Activated naive CD4-positive, alpha-beta T cell (primary cell): ENCODE measurements around the gene RUBCN.
A peak's percentile ranks its signal among the peaks of the same experiment; 100 is the strongest.
"Not testable (repeated sequence)": the region's sequence is repeated elsewhere in the genome, so short reads cannot be mapped to it uniquely, and the experiment has no call there.

Experiments used
- DNase-seq, 4 experiments: peaks; one replicate each; lab custom pipeline; 2025; lab: John Stamatoyannopoulos, UW

Gene RUBCN

DNA sequence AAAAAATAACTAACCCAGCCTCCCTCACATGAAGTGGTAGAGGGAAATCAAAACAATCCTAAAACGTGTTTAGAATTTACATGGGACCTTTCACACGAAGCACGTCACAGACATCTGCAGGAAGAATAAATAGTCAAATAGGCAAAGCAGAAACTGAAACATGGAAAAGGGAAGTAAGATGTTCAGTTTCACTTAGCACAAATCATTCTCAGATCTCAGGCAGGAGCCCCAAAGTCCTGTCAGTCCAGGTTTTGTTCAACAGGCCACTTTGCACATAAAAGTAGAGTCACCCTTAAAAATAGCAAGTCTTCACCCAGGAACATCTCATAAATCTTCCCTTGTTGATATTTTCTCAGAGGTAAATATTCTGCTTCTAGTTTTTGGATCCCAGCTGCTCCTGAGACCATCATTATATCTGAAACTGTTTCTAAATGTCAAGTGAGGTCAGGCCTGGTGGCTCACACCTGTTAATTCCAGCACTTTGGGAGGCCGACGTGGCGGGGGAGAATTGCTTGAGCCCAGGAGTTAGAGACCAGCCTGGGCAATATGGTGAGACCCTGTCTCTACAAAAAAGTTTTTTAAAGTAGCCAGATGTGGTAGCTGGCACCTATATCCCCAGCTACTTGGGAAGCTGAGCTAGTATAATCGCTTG is 1.9 kb downstream of the RUBCN start:
- DNase-seq: no peak

GRCh38 chr3:197733042-197733441 is 3.7 kb downstream of the RUBCN start:
- no peak for DNase-seq

DNA sequence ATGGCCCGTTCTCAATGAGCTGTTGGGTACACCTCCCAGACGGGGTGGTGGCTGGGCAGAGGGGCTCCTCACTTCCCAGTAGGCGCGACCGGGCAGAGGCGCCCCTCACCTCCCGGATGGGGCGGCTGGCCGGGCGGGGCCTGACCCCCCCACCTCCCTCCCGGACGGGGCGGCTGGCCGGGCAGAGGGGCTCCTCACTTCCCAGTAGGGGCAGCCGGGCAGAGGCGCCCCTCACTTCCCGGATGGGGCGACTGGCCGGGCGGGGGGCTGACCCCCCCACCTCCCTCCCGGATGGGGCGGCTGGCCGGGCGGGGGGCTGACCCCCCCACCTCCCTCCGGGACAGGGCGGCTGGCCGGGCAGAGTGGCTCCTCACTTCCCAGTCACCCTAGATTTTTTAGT is 5.2 kb downstream of the RUBCN start:
- DNase-seq: not testable (repeated sequence)

DNA sequence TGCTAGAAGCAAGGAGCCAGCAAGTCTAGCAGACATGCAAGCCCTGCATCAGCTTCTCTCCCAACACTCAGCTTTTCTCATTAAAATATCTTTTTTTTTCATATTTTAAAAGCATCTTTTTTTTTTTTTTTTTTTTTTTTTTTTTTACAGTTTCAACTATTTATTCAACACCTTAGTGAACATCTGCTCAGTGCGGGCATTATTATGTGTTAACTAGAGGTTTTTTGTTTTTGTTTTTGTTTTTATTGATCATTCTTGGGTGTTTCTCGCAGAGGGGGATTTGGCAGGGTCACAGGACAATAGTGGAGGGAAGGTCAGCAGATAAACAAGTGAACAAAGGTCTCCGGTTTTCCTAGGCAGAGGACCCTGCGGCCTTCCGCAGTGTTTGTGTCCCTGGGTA is 5.9 kb downstream of the RUBCN start:
- not testable (repeated sequence) for DNase-seq

DNA sequence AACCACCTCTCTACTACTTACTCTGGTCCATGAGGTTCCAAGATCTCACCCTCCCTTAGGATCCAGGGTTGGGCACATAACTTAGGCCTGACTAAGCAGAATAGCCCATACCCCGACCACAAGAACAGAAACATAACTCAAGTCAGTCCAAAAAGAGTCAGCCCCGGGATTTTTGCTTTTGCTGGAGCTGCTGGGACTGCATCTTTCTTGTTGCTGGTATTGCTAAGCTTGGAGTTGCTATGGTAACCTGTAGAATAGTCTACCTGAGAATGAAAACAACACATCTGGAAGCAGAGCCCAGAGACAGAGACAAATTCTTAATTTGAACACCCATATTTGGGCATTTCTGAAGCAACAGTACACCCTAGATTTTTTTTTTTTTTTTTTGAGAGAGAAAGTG is 6.5 kb downstream of the RUBCN start:
- DNase-seq: no peak

DNA sequence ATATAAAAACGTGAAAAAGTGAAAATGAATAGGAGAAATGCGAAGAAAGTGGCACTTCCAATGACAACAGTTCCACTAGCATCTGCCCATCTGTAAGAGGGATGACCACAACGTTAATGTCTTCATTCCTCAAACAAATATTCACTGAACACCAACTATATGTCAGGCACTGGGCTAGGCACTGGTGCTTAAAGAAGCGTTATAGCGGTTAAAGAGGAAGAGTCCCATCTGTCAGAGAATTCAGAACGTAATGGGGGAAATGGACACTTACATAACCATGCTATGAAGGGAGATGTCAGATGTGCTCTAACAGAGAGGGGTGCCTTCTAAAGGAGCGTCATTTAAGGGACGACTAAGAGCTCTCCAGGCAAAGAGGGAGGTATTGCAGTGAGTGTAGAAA is 8.2 kb downstream of the RUBCN start:
- DNase-seq: no peak

GRCh38 chr3:197727878-197728277 is 8.8 kb downstream of the RUBCN start:
- DNase-seq: not testable (repeated sequence)

- DNase-seq: no peak
Measured at GRCh38 chr3:197722734-197723133, 14.0 kb downstream of the RUBCN start.

- no peak for DNase-seq
Measured at GRCh38 chr3:197720694-197721093, 16.0 kb downstream of the RUBCN start.

DNA sequence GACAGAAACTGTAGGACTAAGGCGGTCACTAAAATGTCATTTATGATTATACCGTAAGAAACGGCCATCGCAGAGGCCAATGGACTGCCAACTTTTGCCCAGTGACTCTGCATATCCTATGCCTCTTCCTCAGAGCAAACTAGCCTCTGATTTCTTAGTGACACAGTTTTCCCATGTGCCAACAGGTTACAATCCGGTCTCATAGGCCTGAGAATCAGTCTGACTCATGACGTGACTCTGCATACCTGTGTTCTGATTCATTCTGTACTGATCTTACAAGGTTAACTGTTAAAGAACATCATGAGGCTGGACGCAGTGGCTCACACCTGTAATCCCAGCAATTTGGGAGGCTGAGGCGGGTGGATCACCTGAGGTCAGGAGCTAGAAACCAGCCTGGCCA is 17.8 kb downstream of the RUBCN start:
- no peak for DNase-seq

DNA sequence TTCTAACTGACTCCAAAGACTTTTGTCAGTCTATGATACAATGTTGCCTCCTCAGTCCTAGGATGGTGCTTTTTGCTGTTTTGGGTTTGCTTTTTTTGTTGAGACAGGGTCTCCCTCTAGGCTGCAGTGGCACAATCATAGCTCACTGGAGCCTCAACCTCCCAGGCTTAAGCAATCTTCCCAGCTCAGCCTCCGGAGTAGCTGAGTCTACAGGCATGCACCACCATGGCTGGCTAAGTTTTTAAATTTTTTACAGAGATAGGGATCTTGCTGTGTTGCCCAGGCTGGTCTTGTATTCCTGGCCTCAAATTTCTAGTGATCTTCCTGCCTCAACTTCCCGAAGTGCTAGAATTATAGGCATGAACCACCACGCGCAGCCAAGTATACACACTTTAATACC is 22.5 kb downstream of the RUBCN start:
- no peak for DNase-seq

GRCh38 chr3:197713477-197713822 is 23.3 kb downstream of the RUBCN start:
- DNase-seq: no peak

DNA sequence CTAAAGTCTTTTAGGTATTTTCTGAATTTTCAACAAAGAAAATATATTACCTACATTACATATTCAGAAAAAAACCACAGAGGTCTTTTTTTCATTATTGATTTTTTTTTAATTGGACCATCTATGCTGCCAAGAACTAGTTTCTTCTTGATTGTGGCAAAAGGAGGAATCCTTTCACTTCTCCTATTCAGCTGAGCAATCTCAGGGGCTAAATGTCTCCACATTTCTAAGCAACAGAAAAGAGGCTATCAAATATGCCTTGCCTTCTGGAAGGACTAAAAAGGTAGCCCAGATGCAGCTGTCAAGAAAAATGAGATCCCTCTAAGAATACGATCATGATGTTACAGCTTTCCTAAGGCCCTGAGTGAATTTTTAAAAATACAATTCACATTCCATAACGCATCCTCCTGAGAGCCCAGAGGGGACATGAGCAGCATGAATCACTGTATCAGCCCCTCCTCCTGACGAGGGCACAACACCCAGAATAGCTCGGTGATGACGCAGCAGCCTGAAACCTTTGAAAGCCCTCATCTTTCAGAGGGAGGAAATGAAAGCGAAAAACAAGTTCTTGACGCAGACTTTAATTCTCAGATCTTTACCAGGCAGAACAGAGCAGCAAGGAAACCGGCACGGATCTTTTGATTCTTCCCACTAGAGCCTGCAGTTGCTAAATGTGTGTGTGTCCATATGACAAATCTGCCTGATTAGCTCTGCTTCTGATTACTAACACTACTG is 24.6 kb downstream of the RUBCN start:
- peak; percentile 31 to 73 (median 62) for DNase-seq

DNA sequence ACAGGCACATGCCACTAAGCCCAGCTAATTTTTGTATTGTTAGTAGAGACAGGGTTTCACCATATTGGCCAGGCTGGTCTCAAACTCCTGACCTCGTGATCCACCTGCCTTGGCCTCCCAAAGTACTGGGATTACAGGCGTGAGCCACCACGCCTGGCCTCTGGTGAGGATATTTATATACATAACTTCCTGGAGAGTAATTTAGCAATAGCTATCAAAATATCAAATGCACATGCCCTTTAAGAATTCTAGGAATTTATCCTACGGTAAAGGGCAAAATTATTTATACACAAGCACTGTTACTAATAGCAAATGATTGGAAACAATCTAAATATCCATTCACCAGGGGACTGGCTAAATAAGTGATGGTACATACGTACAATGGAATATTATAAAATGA is 25.7 kb downstream of the RUBCN start:
- DNase-seq: not testable (repeated sequence)

GRCh38 chr3:197709135-197709534 is 27.6 kb downstream of the RUBCN start:
- DNase-seq: no peak

GRCh38 chr3:197706658-197707057 is 30.0 kb downstream of the RUBCN start:
- DNase-seq: no peak

DNA sequence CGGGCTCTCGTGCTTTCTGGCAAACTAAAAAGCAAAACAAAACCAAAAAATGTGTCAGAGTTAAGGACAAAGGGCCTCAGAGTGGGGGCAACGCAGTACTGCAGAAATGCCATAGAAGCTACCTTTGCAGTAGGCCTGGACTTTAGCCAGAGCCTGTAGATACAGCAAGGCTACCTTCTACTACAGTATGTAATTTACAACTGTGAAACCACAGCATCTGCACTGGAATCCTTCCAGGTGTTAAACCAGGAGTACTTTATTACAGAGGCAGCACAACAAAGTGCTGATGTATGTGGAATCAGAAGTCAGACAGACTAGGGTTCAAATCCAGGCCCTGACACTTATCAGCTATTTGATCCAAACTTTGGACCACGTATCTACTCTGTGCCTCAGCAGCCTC is 34.9 kb downstream of the RUBCN start:
- DNase-seq: no peak

- no peak for DNase-seq
Measured at GRCh38 chr3:197700095-197700494, 36.6 kb downstream of the RUBCN start.

- DNase-seq: no peak
Measured at GRCh38 chr3:197697355-197697754, 39.3 kb downstream of the RUBCN start.

DNA sequence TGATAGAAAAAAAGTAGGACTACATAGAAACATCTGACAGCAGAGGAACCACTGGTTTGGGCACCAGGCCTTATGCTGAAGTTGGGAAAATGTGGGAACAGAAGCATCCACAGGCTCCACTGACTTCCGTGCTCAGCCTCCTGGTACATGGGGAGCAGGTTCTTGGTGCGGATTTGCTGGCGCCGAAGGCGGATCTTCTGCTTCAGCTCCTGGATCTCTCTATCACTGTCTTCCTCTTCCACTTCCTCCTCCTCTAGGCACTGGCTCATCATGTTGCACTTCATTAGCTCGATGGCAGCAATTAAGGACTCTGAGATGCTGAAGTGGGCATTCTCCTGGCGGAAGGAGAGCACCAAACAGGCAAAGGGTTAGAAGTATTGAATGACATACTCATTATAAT is 42.5 kb downstream of the RUBCN start:
- DNase-seq: no peak

- no peak for DNase-seq
Measured at GRCh38 chr3:197692641-197693040, 44.1 kb downstream of the RUBCN start.

DNA sequence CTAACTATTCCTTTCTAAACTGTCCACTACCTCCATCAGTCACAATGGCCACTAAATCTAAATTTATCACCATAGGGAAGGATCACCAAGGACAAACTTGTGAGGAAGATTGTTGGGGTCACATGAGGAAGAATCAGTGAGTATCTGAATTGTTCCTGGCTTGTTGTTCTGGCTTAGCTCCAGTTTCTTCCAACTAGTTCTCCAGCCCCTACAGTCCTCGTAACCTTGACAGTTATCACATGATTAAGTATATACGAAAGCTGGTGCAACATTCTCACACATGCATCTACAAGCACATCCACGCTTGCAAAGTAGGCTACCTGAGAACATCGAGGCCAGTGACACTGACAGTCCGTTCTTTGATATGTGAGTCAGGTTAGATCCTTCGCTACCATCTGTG is 46.0 kb downstream of the RUBCN start:
- no peak for DNase-seq

DNA sequence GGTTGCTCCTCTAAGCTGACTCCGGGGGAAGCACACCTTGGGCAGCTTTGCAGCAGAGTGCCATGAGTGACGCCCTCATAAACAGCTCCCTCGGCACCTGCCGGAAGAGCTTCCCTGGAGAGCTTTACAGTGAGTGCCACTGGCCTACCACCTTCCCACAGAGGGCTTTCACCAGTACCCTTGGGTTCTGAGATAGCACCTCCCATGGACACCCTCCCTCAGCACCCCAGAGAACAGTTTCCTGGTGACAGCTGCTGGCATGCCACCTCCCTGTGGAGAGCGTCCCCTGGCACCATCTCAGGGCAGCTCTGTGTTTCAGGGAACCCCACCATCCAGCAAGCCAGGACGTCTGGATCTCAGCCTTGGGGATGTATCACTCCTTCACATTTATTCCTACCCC is 49.1 kb downstream of the RUBCN start:
- DNase-seq: no peak

GRCh38 chr3:197686899-197687298 is 49.8 kb downstream of the RUBCN start:
- no peak for DNase-seq
